SK-N-SH treated with all-trans-retinoic acid at 6 μM for 48 hours (cell line): ENCODE results near the gene ADPRS.

Source experiments
- ATAC-seq: fragments of 200-7000 bp; cut with Tn5 transposase; 3 replicates; pipeline ENCODE4 v1.9.1; 2020; ENCODE audit warnings: mild to moderate bottlenecking, moderate library complexity
- ARNTL ChIP-seq: fragments of 450-650 bp; formaldehyde crosslinking; IDR thresholded peaks from 2 replicates; pipeline ENCODE4 v1.5.0; 2020; ENCODE audit warnings: low read depth, mild to moderate bottlenecking, moderate library complexity, borderline replicate concordance
- BACH2 ChIP-seq: fragments of 250-450 bp; sonication (Bioruptor Pico); IDR thresholded peaks from 2 replicates; pipeline ENCODE4 v1.9.0; 2021; ENCODE audit warnings: mild to moderate bottlenecking, borderline replicate concordance
- CSDC2 ChIP-seq: fragments of 250-450 bp; sonication (Bioruptor Pico); IDR thresholded peaks from 2 replicates; pipeline ENCODE4 v1.5.0; 2020; ENCODE audit warnings: mild to moderate bottlenecking, moderate library complexity
- ESRRG ChIP-seq: fragments of 250-450 bp; sonication (Bioruptor Pico); IDR thresholded peaks from 2 replicates; pipeline ENCODE4 v1.6.1; 2021; ENCODE audit warnings: mild to moderate bottlenecking
- GLIS3 ChIP-seq: fragments of 250-450 bp; sonication (Bioruptor Pico); IDR thresholded peaks from 2 replicates; pipeline ENCODE4 v1.5.0; 2020; ENCODE audit warnings: mild to moderate bottlenecking, moderate library complexity
- ISL1 ChIP-seq: fragments of 250-450 bp; sonication (Bioruptor Pico); IDR thresholded peaks from 2 replicates; pipeline ENCODE4 v2.1.2; 2022; ENCODE audit warnings: mild to moderate bottlenecking, moderate library complexity
- OSR1 ChIP-seq: fragments of 250-450 bp; sonication (Bioruptor Pico); IDR thresholded peaks from 2 replicates; pipeline ENCODE4 v1.8.0; 2022; ENCODE audit warnings: moderate library complexity, mild to moderate bottlenecking, inconsistent platforms
- POU6F1 ChIP-seq: fragments of 250-450 bp; sonication (Bioruptor Pico); IDR thresholded peaks from 2 replicates; pipeline ENCODE4 v1.8.0; 2021; ENCODE audit warnings: low read depth, mild to moderate bottlenecking, moderate library complexity, borderline replicate concordance
- PPARA ChIP-seq: fragments of 250-450 bp; sonication (Bioruptor Pico); IDR thresholded peaks from 2 replicates; pipeline ENCODE4 v1.5.0; 2020; ENCODE audit warnings: mild to moderate bottlenecking, borderline replicate concordance
- SNAI2 ChIP-seq: fragments of 250-450 bp; sonication (Bioruptor Pico); IDR thresholded peaks from 2 replicates; pipeline ENCODE4 v1.5.0; 2020; ENCODE audit warnings: mild to moderate bottlenecking, moderate library complexity
- TCF4 ChIP-seq: fragments of 250-450 bp; sonication (Bioruptor Pico); IDR thresholded peaks from 2 replicates; pipeline ENCODE4 v1.8.0; 2021; ENCODE audit warnings: mild to moderate bottlenecking, moderate library complexity, borderline replicate concordance
- TOX ChIP-seq: fragments of 250-450 bp; sonication (Bioruptor Pico); IDR thresholded peaks from 2 replicates; pipeline ENCODE4 v1.8.0; 2021; ENCODE audit warnings: mild to moderate bottlenecking, moderate library complexity, borderline replicate concordance
- TSHZ2 ChIP-seq: fragments of 250-450 bp; sonication (Bioruptor Pico); IDR thresholded peaks from 2 replicates; pipeline ENCODE4 v1.5.0; 2020; ENCODE audit warnings: mild to moderate bottlenecking, moderate library complexity
- ZC3H10 ChIP-seq: fragments of 250-450 bp; sonication (Bioruptor Pico); IDR thresholded peaks from 2 replicates; pipeline ENCODE4 v1.5.1; 2021; ENCODE audit warnings: mild to moderate bottlenecking, moderate library complexity
- ZFP3 ChIP-seq: fragments of 250-450 bp; sonication (Bioruptor Pico); IDR thresholded peaks from 2 replicates; pipeline ENCODE4 v1.5.0; 2020; ENCODE audit warnings: mild to moderate bottlenecking, moderate library complexity
- ZFP30 ChIP-seq: fragments of 450-650 bp; formaldehyde crosslinking; IDR thresholded peaks from 2 replicates; pipeline ENCODE4 v1.5.0; 2022; ENCODE audit warnings: mild to moderate bottlenecking, moderate library complexity
- ZNF565 ChIP-seq: fragments of 450-650 bp; formaldehyde crosslinking; conservative IDR thresholded peaks from 2 replicates; pipeline ENCODE4 v1.5.0; 2020; ENCODE audit warnings: low read depth, mild to moderate bottlenecking, moderate library complexity
- ZNF70 ChIP-seq: fragments of 450-650 bp; formaldehyde crosslinking; IDR thresholded peaks from 2 replicates; pipeline ENCODE4 v1.5.0; 2020; ENCODE audit warnings: mild to moderate bottlenecking, moderate library complexity
- ZNF8 ChIP-seq: fragments of 450-650 bp; formaldehyde crosslinking; IDR thresholded peaks from 2 replicates; pipeline ENCODE4 v1.5.0; 2020; ENCODE audit warnings: mild to moderate bottlenecking, moderate library complexity
- TF ChIP-seq, protein P1 (sequence below): fragments of 250-450 bp; sonication (Bioruptor Pico); IDR thresholded peaks from 2 replicates; pipeline ENCODE4 v1.5.1; 2020; ENCODE audit warnings: low read depth, mild to moderate bottlenecking, moderate library complexity
- TF ChIP-seq, protein P2 (sequence below): fragments of 250-450 bp; sonication (Bioruptor Pico); IDR thresholded peaks from 2 replicates; pipeline ENCODE4 v1.5.1; 2021; ENCODE audit warnings: mild to moderate bottlenecking, moderate library complexity
- TF ChIP-seq, protein P3 (sequence below): fragments of 250-450 bp; sonication (Bioruptor Pico); IDR thresholded peaks from 2 replicates; pipeline ENCODE4 v1.8.0; 2020; ENCODE audit warnings: mild to moderate bottlenecking, moderate library complexity, borderline replicate concordance

ADPRS gene

DNA sequence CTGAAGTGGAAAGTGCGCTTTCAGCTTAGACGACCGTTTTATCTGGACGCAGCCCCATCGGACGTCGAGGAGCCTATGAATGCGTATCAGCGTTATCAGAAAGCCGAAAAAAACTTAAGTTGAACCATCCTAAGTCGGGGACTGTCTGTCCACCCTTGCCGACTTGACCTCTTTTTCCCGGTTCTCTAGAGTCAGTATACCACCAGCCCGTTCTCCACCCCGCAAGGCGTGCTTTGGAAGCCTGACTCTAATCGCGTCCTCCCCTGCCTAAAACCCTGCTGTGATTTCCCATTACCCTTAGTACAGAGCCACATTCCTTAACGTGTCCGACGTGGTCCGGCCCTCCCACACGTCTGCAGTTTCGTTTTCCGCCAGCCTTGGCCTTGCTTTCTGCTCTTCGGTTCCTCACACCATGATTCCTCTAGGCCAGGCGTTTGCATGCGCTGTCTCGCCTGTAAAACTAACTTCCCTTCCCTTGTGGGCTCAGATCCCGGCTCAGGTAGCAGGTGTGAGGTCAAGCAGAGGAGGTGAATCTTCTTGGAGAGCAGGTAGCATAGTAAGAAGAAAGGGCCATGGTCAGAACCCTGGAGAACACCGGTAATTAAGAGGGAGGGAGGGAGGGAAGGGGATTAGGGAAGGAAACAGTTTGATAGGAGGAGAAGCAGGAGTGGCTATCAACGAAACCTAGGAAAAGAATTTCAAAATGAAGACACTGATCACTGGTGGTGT is 865 bp downstream of the ADPRS start:
- ATAC-seq = peak; percentile 24
- TF ChIP-seq SNAI2 (CRISPR knock-in tag) (no peak), ESRRG (CRISPR knock-in tag) (no peak), ARNTL (no peak), TCF4 (CRISPR knock-in tag) (no peak)
- TF ChIP-seq, all 23 proteins: peak for 0

GRCh38 chr1:36091141-36091540 is 2.4 kb downstream of the ADPRS start:
- TF ChIP-seq SNAI2 (CRISPR knock-in tag) = no peak
- TF ChIP-seq TOX = no peak
- TF ChIP-seq GLIS3 (CRISPR knock-in tag) = no peak
- TF ChIP-seq TSHZ2 (CRISPR knock-in tag) = no peak
- no peak for TF ChIP-seq ZC3H10 (CRISPR knock-in tag)
- no peak for TF ChIP-seq OSR1 (CRISPR knock-in tag)
- TF ChIP-seq ZNF70 (CRISPR knock-in tag) = no peak
- TF ChIP-seq TCF4 (CRISPR knock-in tag) = no peak
- TF ChIP-seq PPARA = no peak
- TF ChIP-seq ZNF565 = no peak
- TF ChIP-seq ZFP30 (CRISPR knock-in tag) = no peak
- TF ChIP-seq, protein P1, sequence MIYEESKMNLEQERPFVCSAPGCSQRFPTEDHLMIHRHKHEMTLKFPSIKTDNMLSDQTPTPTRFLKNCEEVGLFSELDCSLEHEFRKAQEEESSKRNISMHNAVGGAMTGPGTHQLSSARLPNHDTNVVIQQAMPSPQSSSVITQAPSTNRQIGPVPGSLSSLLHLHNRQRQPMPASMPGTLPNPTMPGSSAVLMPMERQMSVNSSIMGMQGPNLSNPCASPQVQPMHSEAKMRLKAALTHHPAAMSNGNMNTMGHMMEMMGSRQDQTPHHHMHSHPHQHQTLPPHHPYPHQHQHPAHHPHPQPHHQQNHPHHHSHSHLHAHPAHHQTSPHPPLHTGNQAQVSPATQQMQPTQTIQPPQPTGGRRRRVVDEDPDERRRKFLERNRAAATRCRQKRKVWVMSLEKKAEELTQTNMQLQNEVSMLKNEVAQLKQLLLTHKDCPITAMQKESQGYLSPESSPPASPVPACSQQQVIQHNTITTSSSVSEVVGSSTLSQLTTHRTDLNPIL (CRISPR knock-in tag) = no peak
- TF ChIP-seq ZNF8 (CRISPR knock-in tag) = no peak
- no peak for TF ChIP-seq ESRRG (CRISPR knock-in tag)
- TF ChIP-seq ARNTL = no peak
- ATAC-seq = no peak

- TF ChIP-seq, protein P2, sequence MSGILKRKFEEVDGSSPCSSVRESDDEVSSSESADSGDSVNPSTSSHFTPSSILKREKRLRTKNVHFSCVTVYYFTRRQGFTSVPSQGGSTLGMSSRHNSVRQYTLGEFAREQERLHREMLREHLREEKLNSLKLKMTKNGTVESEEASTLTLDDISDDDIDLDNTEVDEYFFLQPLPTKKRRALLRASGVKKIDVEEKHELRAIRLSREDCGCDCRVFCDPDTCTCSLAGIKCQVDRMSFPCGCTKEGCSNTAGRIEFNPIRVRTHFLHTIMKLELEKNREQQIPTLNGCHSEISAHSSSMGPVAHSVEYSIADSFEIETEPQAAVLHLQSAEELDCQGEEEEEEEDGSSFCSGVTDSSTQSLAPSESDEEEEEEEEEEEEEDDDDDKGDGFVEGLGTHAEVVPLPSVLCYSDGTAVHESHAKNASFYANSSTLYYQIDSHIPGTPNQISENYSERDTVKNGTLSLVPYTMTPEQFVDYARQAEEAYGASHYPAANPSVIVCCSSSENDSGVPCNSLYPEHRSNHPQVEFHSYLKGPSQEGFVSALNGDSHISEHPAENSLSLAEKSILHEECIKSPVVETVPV (CRISPR knock-in tag) = no peak
- TF ChIP-seq ZFP3 (no peak), ZNF70 (CRISPR knock-in tag) (no peak), POU6F1 (no peak), SNAI2 (CRISPR knock-in tag) (no peak), CSDC2 (CRISPR knock-in tag) (no peak), ARNTL (no peak), GLIS3 (CRISPR knock-in tag) (no peak), BACH2 (CRISPR knock-in tag) (no peak), ISL1 (CRISPR knock-in tag) (no peak)
- TF ChIP-seq, protein P3, sequence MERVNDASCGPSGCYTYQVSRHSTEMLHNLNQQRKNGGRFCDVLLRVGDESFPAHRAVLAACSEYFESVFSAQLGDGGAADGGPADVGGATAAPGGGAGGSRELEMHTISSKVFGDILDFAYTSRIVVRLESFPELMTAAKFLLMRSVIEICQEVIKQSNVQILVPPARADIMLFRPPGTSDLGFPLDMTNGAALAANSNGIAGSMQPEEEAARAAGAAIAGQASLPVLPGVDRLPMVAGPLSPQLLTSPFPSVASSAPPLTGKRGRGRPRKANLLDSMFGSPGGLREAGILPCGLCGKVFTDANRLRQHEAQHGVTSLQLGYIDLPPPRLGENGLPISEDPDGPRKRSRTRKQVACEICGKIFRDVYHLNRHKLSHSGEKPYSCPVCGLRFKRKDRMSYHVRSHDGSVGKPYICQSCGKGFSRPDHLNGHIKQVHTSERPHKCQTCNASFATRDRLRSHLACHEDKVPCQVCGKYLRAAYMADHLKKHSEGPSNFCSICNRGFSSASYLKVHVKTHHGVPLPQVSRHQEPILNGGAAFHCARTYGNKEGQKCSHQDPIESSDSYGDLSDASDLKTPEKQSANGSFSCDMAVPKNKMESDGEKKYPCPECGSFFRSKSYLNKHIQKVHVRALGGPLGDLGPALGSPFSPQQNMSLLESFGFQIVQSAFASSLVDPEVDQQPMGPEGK = no peak
- TF ChIP-seq, protein P1 (CRISPR knock-in tag) = no peak
- TF ChIP-seq, all 23 proteins: peak for 0
- no peak for ATAC-seq
These were observed 3.0 kb downstream of the ADPRS start for GRCh38 chr1:36091698-36092097.
